Measurements from ENCODE around the gene MBNL1.
"Not testable (repeated sequence)": the region's sequence is repeated elsewhere in the genome, so short reads cannot be mapped to it uniquely, and the experiment has no call there.

MBNL1 gene

DNA sequence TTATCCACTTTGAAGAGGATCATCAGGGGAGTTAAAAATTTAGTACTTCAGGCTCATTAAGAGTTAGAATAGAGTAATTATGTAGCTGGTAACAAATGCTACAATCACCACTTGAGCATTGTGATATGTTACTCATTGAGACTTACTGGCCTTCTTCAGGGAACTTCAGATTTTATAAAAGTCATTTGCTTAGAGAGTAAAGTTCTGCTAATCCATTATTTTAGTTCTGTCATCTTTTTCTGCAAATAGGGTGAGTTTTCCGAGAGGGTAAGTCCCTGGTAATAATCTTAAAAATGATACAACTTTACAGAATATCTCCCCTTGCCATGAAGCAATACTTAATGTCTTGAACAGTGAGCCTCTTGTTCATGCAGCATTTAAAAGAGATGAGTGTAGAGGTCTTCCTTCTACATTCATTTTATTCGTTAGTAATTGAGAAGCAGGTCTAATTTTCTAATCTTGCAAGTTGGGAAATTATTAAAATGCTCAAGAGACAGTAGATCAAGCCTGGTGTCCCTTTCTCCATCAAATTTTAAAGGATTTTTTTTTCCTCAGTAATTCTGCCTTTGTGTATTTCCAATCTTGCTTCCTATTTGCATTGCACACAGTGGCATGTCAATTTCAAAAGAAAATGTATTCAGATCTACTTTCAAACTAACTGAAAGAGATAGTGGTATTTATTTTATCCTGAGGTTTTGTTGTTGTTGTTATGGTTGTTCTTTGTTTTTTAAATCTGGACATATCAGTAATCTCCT lies 52.6 kb downstream of the MBNL1 start:
- no peak for DNase-seq

DNA sequence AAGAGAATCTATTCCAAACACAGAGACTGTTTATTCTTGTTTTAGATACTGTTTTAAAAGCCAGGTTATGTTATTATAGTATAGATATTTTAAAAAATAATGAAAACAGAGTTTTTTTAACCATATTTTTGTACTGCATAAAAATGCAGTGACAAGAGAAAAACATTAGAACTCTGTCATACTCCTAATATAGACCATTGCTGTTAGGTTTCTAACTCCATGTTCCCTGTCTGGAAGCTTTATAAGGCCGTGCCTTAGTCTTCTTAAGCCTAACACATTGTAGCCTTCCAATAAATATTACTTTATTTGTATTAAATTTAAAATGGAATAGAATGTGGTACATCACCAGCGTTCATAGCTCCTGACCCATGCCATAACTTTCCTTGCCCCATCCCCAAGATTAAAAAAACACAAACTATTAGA lies 53.2 kb downstream of the MBNL1 start:
- DNase-seq = no peak

DNA sequence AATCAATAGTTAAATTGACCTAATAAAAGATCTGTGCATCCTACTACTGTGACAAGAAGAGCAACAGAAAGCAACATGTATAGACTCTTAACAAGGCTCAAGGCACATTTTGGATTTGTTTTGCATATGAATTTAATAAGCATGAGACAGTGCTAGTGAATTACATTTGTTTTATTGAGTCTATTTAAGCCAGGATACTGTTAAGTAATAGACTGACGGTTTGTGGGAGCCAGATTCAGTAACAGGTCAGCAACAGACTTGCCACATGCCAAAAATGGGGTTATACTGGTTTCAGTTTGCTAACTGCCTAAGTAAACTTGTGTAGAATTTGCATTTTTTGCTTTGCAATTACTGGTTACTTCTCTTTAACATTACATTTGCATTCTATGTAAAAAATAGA lies 54.0 kb downstream of the MBNL1 start:
- DNase-seq = peak in 1 of 2 experiments; percentile 14

DNA sequence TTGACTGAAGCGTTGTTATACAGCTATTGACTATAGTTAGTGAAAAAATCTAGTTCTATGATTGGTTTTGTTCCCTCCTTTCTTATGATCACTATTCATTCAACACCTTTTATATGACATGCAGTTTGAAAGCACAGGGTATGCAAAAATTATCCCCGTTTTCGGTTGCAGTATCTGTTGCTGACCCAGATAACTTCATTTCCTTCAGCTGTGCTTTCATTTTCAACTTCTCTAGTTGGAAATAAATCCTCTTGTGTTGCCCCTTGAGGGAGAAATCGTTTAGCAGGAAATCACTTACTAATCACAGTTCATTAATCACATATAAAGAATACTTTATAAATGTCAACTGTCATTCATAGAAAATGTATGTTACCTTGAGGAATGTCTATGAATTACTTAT lies 55.1 kb downstream of the MBNL1 start:
- DNase-seq = no peak

DNA sequence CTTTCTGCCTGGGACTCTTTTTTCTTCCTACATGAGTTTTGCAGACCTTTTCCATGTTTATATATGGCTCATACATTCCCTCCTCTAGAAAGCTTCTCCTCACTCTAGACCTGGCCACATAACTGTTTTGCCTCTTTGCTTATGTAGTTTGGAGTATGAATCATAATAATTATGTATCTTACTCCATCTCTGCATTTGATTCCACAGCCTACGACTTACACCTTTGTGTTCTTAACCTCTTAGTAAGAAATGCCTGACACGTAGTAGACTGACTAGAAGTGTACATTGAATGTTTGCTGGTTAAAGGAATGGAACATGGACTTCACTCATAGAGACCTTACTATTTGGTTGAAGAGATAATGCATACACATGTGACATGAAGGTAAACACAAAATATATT lies 56.4 kb downstream of the MBNL1 start:
- DNase-seq = no peak

DNA sequence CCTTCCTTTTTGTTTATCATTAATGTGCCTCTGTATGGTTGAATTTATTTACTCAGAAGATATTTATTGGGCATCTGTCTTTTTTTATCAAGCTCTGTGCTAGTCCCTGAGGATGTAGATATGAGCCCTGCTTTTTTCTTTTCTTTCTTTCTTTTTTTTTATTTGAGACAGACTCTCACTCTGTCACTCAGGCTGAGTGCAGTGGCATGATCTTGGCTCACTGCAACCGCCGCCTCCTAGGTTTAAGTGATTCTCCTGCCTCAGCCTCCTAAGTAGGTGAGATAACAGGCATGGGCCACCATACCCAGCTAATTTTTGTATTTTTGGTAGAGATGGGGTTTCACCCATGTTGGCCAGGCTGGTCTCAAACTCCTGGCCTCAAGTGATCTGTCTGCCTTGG lies 58.5 kb downstream of the MBNL1 start:
- DNase-seq = no peak

DNA sequence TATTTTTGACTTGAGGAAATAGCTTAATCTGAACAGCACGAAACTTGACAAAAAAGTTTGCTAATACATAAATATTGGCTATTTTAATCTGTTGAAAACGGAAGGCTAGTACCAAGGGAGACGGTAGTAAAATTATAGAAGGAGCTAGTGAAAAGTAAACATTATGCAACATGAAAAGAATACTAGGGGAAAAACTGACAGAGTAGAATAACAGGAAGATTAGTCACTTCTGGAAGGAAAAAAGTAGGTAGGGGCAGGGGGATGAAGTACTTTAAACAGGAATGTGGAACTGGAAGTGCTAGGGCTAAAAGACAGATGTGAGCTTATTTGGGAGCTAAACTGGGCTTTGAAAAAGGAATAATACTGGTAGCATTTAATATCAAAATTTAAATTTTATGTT lies 60.1 kb downstream of the MBNL1 start:
- DNase-seq = peak; percentile 16 to 21

DNA sequence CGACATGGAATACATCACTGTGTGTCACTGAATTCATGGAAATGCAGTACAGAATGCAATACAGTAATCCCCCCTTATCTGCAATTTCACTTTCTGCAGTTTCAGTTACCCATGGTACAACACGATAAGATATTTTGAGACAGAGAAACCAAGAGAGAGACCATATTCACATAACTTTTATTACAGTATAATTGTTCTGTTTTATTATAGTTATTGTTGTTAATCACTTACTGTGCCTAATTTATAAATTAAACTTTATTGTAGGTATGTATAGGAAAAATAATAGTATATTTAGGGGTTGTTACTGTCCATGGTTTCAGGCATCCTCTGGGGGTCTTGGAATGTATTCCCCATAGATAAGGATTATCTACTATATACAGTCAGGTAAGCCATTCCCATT lies 61.8 kb downstream of the MBNL1 start:
- DNase-seq = no peak

DNA sequence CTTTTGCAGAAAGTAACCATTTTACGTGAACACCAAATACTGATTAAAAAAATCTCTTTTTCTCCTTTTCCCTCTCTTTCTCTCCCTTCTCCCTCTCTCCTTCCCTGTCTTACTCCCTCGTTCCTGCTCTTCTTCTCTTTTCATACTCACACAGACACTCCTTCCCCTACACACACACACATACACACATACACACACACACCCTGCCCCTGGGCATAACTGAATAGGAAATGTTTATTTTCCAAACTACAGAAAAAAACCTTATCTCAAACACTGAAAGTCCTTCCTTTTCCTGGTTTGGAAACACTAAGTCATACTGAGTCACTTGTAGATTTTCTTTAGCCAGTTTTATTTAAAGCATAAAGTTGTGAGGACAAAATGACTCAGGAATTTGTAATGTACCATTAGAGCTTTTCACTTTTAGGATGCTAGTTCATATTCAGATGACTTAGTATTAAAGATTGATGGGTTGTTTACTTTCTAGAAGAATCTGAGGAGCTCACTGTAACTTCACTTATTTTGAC lies 62.4 kb downstream of the MBNL1 start:
- no peak for DNase-seq

DNA sequence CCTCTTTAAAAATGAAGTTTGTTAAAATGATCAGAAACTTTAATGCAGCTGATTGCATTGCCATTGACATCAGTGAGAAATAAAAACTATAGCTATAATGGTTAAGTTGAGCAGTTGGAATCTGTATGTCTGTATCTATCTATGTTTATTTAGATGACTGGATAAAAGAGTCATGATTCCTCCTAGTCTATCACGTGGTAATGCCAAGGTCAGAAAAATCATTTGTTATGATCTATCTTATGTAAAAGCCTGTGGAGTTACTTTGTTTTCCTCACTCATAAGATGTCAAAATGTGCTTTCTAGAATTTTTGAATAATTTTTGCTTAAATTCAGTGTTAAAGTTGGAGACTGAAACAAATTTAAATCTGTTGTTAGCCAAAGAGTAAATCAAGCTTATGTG lies 63.3 kb downstream of the MBNL1 start:
- no peak for DNase-seq

DNA sequence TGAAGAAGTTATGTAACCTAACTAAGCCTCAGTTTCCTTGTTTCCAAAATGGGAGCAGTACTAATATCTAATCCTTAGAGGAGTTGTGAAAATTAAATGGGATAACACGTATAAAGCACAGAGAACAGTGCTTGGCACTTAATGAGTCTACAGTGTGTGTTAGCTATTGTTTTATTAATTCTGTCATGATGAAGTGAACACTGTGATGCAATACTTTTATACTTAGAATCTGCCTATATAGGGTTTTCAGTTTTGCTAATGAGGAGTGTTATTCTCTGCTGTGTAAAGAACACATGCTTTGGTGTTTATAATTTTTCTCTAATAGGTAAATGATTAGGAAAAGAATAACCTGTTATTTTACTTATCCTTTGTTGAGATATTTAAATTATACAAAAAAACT lies 65.2 kb downstream of the MBNL1 start:
- no peak for DNase-seq

DNA sequence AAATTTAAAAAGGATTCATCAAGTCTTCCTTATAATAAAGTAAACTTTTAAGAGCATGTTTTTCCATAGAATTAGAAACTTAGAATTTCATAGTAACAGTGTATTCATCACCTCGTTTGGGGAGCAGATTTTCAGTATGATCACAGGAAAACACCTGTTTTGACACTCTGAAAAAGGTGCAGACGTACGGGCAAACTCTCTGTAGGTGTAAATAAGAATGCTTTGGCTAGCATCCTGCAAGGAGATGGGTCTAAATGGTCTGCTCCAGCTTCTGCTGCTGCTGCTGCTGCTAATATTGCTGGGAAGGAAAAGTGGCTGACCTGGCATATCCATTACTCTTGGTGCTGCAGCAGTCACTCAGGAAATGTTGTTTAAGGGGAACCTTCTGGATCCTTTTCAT lies 66.0 kb downstream of the MBNL1 start:
- no peak for DNase-seq

DNA sequence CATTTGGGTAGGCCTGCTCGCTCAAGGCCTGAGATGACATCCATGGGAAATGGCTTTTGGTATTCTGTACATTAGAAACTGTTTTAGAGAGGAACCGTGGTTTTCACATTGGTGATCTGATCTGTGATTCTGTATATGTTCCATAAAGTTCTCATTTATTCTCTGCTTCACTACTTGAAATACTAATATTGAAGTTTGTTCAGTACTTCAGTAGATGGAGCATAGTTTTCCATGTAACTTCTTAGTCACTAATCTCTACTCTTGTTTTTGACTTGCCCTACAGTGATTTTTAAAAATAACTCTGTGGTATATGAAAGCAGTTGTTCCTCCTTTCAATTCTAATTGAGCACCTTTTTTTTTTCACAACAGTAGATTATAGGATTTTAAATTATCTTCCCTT lies 66.5 kb downstream of the MBNL1 start:
- DNase-seq = no peak

DNA sequence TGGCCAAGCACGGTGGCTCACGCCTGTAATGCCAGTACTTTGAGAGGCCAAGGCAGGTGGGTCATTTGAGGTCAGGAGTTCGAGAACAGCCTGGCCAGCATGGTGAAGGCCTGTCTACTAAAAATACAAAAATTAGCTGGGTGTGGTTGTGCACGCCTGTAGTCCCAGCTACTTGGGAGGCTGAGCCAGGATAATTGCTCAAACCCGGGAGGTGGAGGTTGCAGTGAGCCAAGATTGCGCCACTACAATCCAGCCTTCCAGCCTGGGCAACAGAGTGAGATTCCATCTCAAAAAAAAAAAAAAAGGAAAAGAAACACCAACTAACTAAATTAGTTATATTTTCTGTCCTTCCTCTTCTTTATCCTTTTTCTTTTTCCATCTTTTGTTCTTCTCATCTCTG lies 68.6 kb downstream of the MBNL1 start:
- not testable (repeated sequence) for DNase-seq

DNA sequence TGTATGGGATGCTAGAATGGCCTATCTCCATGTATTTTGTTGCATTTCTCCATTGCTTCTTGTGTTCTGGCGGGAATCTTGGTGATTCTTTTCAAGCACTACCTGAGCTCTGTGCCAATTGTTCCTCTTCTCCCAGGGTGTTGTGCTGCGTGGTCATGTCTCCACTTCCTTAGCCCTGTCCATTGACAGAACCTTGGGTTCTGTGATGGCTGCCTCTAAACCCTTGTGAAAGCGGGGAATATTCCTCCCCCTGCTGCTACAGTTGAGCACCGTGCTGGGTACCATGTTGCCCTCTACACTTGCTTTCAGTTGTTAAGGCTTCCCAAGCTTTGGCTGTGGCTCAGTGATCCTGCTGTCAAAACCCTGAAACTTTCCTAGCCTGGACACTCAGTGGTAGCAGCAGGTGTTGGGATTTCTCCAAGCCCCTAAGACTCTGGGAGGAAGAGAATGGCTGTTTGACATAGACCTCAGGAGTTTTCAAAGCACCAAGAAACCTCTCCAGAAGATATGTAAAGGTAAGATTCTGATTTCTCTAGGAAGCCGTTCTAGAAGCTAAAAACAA lies 69.5 kb downstream of the MBNL1 start:
- DNase-seq = no peak

DNA sequence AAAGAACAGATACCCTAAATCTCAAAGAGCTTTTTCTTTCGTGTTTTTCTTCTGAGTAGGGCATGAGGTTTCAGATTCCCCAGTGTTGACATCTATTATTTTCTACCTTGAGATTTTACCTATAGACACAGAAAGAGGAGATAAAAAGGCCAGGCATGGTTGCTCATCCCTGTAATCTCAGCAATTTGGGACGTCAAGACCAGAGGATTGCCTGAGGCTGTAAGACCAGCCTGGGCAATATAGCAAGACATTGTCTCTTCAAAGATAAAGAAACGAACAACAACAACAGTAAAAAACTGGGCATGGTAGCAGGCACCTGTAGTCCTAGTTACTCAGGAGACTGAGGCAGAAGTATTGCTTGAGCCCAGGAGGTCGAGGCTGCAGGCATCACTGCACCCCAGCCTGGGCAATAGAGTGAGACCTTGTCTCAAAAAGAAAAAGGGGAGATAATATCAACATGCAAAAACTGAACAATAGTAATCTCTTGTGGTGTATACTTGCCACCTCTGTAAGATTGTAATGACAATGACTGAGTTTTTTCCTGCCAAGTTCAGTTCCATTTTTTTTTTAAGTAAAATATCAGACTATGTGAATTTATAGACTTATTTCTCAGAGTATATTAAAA lies 71.3 kb downstream of the MBNL1 start:
- no peak for DNase-seq

DNA sequence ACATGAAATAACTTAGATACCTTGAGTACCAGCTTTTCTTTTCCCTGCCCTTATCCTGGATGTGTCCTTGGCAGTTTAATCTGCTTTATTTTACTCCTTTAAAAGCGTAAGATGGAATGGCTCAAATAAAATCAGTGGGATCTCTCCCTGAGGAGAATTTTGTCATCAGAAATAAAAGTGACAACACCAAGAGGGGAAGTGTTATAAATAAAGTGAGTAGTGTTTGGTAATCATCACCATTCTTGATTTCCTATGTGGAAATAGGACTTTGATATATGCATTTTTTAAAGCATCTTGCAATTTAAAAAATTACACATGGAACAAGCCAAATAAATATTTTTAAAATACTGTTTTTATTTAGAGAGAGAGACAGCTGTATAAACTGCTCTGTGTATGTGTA lies 76.5 kb downstream of the MBNL1 start:
- DNase-seq = no peak

DNA sequence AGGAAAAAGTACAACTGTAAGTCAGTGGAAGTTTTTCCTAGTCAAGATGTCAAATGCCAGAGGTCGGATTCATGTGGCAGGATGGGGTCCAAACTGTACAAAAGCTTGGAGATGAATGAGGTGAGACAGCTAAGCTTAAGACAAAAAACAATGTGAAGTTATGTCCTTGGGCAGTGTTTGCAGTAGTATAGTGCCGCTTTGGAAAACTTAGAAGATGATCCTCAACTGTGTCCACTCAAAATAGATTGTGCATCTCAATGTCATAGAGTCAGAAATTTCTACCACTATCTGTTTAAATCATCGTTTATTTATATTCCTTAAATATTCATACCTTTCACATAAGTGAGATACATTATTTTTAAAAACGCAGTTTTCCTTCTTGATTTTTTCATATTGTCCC lies 77.3 kb downstream of the MBNL1 start:
- no peak for DNase-seq

DNA sequence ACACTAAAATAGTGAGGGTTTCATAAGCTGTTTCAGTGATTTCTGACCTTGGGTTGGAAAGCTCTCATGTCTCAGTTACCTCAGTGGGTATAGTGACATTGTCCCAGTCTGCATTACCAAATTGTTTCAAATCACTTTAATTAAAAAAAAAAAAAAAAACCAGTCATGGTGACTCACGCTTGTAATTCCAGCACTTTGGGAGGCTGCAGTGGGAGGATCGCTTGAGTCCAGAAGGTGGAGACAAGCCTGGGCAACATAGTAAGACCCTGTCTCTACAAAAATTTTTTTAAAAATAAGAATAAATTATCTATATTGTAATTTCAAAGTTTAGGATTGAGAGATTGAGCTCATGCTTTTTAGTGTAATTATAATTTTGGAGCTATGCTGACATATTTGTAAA lies 78.0 kb downstream of the MBNL1 start:
- DNase-seq = no peak

DNA sequence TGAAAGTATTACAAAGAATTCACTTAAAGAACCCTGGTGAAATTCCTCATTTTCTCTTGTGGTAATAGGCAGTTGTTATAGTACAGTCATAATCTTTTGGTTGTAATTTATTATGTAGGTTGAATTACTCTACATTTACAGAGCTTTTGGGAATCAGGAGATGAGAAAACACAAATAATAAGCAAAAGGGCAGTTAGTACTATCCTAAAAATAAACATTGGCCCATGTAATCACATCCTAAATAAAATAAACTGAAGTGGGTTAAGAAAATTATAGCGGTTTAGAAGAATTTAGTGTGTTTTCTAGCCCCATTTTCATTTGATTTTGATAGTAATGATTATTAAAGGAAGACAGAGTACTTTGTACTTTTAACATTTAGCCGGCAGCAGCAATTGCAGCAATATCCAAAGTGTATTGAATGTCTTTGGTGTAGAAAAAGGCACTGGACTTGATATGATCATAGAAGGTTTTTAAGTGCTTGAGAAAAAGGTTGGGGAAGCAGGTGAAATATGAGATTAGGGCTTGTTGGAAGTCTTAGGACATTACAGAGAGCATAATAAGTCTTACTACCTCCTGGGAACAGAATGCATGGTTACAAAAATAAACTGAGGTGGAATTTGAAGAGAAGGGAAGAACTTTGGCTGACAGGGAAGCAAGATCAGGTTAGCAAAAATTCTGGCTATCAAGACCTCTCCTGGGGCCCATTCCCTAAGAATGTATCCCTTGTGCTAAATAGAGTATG lies 79.9 kb downstream of the MBNL1 start:
- no peak for DNase-seq

DNA sequence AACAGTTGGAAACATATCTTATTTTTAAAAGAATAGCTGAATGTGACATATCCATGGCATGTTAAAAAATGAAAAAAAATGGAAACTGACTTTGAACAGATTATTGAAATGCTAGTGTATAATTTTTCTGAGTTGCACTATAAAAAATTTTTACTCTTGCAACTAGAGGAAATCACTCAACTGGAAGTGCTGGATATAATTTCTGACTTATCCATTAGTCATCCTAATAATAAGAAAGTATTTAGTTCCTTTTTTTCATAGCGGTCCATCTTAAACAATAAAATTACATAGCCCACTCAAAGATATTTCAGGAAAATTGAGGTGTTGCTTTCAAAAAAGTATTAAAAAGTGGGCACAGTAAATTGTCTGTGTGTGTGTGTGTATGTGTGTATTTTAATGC lies 80.7 kb downstream of the MBNL1 start:
- no peak for DNase-seq

DNA sequence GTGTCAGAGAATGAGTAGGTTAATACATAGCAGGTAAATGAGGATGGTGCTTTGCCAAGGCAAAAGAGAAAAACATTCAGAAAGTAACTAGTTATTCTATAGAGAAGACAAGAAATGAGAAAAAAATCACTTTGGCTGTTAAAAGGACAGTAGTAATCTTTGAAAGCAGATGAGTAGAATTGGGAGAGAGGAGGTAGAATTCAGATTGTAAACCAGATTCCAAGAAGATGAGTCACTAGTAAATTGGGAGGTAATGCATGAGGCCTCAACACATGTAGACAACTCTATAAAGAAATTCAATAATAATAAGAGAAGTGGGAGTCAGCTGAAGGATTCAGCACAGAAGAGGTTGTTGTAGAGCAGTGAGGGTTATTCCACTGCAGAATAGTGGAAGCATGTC lies 81.4 kb downstream of the MBNL1 start:
- no peak for DNase-seq

DNA sequence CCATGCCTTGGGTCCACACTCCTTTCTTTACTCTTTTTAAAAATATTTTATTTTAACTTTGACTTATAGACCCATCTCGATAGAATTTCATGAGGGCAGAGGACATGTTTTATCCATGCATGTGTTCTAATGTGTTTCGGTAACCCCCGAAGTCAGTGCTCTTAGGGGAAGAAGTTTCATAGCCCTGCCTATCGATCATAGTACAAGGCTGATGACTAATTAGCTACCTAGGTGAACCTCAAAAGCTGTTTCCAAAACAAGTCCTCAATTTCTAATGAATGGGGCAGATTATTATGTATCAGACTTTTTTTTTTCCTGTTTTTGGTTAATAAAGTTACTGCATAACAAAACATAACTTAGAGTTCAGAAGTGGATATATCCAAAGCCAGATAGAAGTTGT lies 82.0 kb downstream of the MBNL1 start:
- DNase-seq = no peak

DNA sequence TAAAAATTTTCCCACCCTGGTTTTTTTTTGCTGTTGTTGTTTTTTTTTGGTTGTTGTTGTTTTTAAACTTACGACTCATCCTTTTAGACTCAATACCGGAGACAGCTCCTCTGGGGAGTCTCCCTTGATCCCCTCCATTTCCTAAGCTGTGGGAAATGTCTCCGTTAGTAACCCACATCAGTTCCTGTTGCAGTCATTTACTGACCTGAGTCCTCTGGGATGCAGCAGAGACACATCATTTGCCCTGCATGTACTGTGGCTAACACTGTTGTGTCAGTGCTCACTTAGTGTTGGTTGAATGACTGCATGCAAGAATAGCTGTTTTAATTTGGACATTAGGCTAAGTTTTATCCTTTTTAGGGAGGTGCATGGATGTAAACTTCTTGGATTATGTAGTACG lies 83.8 kb downstream of the MBNL1 start:
- no peak for DNase-seq
